Skeletal muscle satellite cell (primary cell): ENCODE data around the gene CTNND2.

ENCODE experiments used
- H3K27me3 ChIP-seq: 2 replicates; pipeline ENCODE4 v1.7.0; 2013; ENCODE audit warnings: low read length; ENCODE audit not compliant: control insufficient read depth, insufficient read depth
- H3K36me3 ChIP-seq: 2 replicates; pipeline ENCODE4 v1.7.0; 2013; ENCODE audit warnings: mild to moderate bottlenecking, control low read depth, low read length; ENCODE audit not compliant: insufficient read depth
- H3K4me1 ChIP-seq: 2 replicates; pipeline ENCODE4 v1.7.0; 2013; ENCODE audit warnings: low read length; ENCODE audit not compliant: control insufficient read depth, insufficient read depth
- H3K4me2 ChIP-seq: 2 replicates; pipeline ENCODE4 v1.7.0; 2013; ENCODE audit warnings: mild to moderate bottlenecking, low read length
- H3K4me3 ChIP-seq: 2 replicates; pipeline ENCODE4 v1.7.0; 2013; ENCODE audit warnings: low read length
- H3K9ac ChIP-seq: 2 replicates; pipeline ENCODE4 v1.7.0; 2013; ENCODE audit warnings: mild to moderate bottlenecking, low read depth, low read length, moderate library complexity
- H3K9me3 ChIP-seq: replicated peaks from 2 replicates; pipeline ENCODE4 v1.7.0; 2013; ENCODE audit warnings: mild to moderate bottlenecking, control low read depth, low read length

CTNND2 gene

DNA sequence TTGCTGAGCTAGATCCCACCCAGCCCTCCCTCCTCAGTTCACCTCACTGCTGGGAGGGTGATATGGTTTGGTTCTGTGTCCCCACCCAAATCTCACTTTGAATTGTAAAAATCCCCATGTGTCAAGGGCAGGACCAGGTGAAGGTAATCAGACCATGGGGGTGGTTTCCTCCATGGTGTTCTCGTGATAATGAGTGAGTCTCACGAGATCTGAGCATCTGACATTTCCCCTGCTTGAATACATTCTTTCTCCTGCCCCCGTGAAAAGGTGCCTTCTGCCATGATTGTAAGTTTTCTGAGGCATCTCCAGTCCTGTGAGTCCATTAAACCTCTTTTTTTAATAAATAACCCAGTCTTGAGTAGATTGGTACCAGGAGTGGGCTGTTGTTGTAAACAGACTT is 673.4 kb downstream of the CTNND2 start:
- Histone ChIP-seq H3K27me3 (no peaks in the 10 kb centered on the region), H3K36me3 (no peaks in the 10 kb centered on the region), H3K4me3 (no peak overlapping the region), H3K9me3 (no peaks in the 10 kb centered on the region), H3K9ac (no peak overlapping the region), H3K4me1 (no peaks in the 10 kb centered on the region), H3K4me2 (no peak overlapping the region)

DNA sequence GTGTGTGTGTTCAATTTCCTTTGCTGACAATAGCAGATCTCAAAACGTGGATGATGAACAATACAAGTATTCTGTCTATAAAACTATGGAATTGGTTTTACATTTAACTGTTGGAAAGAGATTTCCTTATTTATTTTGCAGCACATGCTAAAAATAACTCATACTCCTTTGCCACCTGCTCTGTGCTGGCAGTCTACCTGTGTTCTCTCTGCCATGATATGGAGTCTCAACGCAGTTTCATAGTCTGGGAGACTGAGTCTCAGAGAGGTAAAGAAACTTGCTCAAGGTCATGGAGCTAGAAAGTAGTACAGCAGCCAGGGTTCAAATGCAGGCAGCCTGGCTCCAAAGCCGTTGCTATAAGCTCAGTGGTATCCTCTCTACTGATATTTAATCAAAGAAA is 677.2 kb downstream of the CTNND2 start:
- no peak overlapping the region for H3K9ac ChIP-seq
- H3K4me3 ChIP-seq, result no peak overlapping the region
- H3K27me3 ChIP-seq, result no peaks in the 10 kb centered on the region
- no peak overlapping the region for H3K4me2 ChIP-seq
- no peaks in the 10 kb centered on the region for H3K9me3 ChIP-seq
- no peaks in the 10 kb centered on the region for H3K36me3 ChIP-seq
- no peaks in the 10 kb centered on the region for H3K4me1 ChIP-seq

DNA sequence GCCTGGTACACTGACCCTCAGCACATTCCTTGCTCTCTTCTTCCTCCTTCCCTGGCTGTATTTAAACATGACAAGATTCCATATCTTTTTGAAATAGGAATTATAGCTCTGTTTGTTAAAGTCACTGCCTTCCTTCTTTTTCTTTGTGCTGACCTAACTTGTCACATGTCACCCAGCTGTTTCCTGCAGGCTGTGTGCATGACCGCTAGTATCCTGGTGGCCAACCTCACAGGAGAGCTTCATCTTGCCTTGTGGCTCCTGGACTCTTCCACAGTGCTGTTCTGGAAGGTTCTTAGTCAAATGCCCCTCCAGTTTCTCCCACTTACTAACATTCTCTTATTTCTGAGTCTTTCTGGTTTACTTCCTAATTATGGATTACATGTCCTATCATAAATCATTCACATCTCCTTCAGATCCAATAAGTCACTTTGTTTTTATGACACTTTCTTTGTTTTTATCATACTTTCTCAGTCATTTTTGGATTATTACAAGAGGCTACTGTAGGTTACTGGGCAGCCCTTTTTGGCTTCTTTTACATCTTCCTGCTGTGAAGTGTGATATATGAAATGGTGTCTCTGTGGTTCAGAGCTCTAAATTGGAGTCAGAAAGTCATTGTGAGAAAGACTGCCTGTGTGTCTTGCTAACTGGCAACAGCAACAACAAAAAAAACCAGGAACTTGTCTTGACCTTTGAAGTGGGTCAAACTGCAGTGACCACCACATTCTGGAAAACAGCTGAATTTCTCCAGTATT is 679.6 kb downstream of the CTNND2 start:
- Histone ChIP-seq H3K4me3 (no peak overlapping the region), H3K27me3 (no peaks in the 10 kb centered on the region), H3K9me3 (no peaks in the 10 kb centered on the region), H3K4me2 (no peak overlapping the region), H3K4me1 (no peaks in the 10 kb centered on the region), H3K9ac (no peak overlapping the region), H3K36me3 (no peaks in the 10 kb centered on the region)

DNA sequence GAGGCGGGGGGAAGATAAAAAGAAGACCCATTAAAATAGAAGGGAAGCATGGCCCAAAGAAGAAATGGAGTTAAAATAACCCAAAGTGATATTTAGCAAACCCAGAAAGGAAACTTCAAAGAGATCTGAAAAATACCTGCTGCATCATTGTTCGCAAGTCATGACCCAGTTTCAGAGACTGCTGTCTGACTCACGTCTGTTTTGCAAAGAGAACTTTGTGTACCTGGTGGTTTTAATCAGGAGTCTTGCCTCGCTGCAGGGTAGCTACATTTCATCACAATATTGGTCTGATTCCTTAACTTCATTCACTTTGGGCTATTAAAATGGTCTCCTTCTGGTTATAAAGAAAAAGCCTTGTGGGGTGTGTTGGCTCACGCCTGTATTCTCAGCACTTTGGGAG is 682.1 kb downstream of the CTNND2 start:
- Histone ChIP-seq H3K9ac (no peak overlapping the region), H3K36me3 (no peaks in the 10 kb centered on the region), H3K27me3 (no peaks in the 10 kb centered on the region), H3K9me3 (no peaks in the 10 kb centered on the region), H3K4me3 (no peak overlapping the region), H3K4me1 (no peaks in the 10 kb centered on the region), H3K4me2 (no peak overlapping the region)

DNA sequence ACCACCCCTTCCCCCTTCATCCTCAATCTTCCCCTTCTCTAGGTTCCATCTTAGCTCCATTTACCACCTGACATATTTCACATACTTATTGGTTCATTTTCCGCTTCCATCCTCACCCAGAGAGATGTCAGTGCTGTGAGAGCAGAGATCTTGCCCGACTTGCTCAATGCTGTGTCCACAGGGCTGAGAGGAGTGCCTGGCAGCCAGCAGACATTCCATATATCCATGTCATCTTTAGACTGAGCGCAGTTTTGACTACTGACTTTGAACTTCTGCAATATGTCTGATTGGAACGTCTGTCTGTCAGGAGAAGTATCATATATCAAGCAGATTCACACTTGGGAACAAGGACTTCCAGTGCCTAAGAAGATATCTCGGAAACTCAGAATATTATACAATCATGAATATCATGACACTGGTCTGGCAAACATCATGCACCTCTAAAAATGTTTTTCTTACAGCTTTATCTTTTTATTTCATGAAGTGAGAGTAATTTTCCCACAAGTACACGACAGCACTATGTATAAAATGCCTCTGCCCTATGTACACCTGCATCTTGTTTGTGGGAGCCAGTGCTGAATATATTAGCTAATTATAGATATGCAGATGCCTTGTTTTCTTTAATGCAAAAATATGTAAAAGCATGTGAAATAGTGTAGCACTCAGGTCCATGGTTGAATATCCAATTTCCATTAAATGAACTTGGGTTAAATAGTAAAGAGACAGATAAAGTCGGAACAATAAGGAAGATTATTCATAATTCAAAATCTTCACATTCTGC is 689.2 kb downstream of the CTNND2 start:
- Histone ChIP-seq H3K27me3 (no peaks in the 10 kb centered on the region), H3K9me3 (no peaks in the 10 kb centered on the region), H3K9ac (no peak overlapping the region), H3K4me2 (no peak overlapping the region), H3K4me1 (no peaks in the 10 kb centered on the region), H3K4me3 (no peak overlapping the region), H3K36me3 (no peaks in the 10 kb centered on the region)

DNA sequence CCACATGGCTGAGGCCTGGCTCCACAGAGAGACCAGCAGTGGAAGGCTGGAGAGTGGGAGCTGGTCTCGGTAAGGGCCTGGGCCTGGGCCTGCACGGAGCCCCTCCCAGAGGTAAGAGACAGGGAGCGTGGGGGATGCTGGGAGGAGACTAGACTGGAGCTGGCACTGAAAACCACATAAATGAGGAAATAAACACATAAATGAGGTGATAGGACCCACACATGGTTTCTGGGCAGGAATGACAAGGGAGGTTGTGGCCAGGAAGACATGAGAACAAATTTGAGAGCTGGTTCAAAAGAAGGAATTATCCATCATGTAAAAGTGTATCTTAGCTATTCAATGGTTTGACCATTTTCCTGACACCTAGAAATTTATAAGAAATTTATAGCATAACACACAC is 691.5 kb downstream of the CTNND2 start:
- Histone ChIP-seq H3K4me2 (no peak overlapping the region), H3K4me1 (no peaks in the 10 kb centered on the region), H3K9me3 (no peaks in the 10 kb centered on the region), H3K27me3 (no peaks in the 10 kb centered on the region), H3K9ac (no peak overlapping the region), H3K36me3 (no peaks in the 10 kb centered on the region), H3K4me3 (no peak overlapping the region)

DNA sequence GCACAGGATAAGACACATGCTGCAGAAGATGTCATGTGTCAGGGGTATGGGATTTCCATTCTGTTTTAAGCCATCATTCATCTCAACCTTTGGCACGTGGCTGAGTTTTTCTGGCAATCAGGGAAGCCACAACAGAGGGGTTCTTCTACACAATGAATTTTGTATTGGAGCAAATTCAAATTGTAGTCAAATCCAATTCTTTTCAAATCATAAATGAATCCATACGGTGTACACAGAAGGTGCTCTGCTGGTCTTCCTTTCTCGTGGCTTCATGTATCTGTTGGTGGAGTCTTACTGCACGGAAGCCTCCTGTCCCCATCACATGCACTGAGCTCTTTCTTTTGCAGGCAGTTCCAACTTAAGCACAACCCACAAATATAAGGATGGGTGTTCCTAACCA is 706.5 kb downstream of the CTNND2 start:
- Histone ChIP-seq H3K9ac (no peak overlapping the region), H3K4me3 (no peak overlapping the region), H3K36me3 (no peaks in the 10 kb centered on the region), H3K4me1 (no peaks in the 10 kb centered on the region), H3K4me2 (no peak overlapping the region), H3K9me3 (no peaks in the 10 kb centered on the region), H3K27me3 (no peaks in the 10 kb centered on the region)

DNA sequence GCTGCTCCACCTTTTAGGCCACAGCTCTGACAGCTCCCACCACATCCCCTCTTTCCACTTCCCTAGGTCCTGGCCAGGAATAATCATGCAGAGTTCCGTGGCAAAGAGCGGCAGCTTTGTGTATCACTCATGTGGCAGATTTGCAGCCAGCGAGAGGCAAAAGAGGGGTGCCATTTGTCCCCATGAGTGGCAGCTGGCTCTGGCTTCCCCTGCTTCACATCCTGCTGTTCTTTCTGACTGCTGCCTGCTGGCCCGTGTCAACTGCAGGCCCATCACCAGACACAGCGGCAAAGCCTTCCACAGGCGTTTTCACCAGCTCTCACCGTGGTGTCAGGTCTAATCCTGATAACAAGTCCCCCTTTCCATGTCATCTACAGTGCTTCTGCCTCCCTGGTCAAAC is 712.6 kb downstream of the CTNND2 start:
- Histone ChIP-seq H3K4me2 (no peak overlapping the region), H3K9ac (no peak overlapping the region), H3K27me3 (no peaks in the 10 kb centered on the region), H3K9me3 (no peaks in the 10 kb centered on the region), H3K4me3 (no peak overlapping the region), H3K36me3 (no peaks in the 10 kb centered on the region), H3K4me1 (no peaks in the 10 kb centered on the region)

DNA sequence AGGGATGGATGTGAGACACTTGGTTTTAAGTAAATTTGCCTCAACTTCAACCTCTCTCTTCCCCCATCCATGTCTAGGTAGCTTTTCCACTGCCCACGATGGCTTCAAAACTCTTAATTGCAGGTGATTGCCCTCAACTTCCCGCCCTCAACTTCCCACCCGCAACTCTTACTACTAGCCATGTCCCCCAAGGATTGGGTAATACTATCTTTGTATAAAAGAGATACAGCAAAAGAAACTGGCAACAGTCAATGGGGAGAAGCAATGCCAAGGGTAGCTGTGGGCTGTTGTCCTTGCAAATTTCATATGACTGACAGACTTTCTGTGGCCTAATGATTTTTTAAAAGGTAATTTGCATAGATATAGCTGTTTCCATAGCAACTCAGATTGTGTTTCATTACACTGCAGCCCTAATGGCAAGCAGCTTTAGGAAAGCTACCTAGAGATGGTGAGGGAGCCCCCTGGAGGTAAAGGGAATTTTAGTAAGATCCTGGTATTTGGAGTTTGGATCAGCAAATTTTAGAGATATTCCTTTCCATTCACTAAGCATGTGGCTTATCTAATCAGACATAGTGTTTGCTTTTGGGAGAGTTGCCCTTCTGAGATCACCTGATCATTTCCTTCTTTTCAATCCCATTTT is 721.7 kb downstream of the CTNND2 start:
- no peak overlapping the region for H3K4me3 ChIP-seq
- H3K9me3 ChIP-seq, result no peaks in the 10 kb centered on the region
- H3K9ac ChIP-seq, result no peak overlapping the region
- no peaks in the 10 kb centered on the region for H3K36me3 ChIP-seq
- H3K27me3 ChIP-seq, result no peaks in the 10 kb centered on the region
- H3K4me2 ChIP-seq, result no peak overlapping the region
- no peaks in the 10 kb centered on the region for H3K4me1 ChIP-seq

DNA sequence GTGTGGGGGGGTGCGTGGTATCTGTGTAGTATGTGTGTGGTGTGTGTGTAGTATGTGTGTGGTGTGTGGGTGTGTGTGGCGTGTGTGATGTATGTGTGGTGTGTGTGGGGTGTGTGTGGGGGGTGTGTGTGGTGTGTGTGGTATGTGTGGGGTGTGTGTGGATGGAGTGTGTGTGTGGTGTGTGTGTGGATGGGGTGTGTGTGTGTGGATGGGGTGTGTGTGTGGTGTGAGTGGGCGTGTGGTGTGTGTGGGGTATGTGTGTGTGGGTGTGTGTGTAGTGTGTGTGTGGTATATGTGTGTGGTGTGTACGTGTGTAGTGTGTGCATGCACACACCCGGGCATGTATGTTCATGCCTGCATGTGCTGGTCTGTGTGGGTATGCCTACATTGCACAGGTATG is 722.3 kb downstream of the CTNND2 start:
- H3K4me2 ChIP-seq, result no peak overlapping the region

DNA sequence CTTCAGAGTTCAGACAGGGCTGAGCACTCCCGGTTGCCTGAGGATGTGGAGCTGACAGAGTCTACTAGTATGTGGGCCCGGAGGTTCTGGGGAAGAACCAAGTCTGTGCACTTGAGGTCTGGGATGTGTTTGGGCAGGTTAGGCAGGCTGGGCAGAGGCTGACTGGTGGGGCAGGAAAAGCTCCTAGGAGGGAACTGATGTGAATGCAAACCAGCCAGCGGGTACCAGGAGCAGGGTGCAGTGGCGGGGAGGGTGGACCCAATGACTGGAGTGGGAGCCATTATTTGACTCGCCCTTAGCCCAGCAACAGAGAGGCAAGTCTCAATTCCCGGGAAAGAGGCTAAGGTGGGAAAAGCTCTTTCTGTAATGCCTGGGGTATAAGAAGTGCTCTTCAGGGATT is 723.4 kb downstream of the CTNND2 start:
- no peaks in the 10 kb centered on the region for H3K27me3 ChIP-seq
- H3K9me3 ChIP-seq, result no peaks in the 10 kb centered on the region
- H3K4me1 ChIP-seq, result no peaks in the 10 kb centered on the region
- no peak overlapping the region for H3K4me3 ChIP-seq
- no peaks in the 10 kb centered on the region for H3K36me3 ChIP-seq
- no peak overlapping the region for H3K9ac ChIP-seq
- H3K4me2 ChIP-seq, result no peak overlapping the region

More for the DNA sequence above, 722.3 kb downstream of the CTNND2 start:
- Histone ChIP-seq H3K4me3 (no peak overlapping the region), H3K9me3 (no peaks in the 10 kb centered on the region), H3K9ac (no peak overlapping the region), H3K36me3 (no peaks in the 10 kb centered on the region), H3K4me1 (no peaks in the 10 kb centered on the region), H3K27me3 (no peaks in the 10 kb centered on the region)
